NCI-H1092 (cell line): ENCODE measurements around the gene ABLIM1.

Experiments
- DNase-seq: peaks from one replicate; lab custom pipeline; 2025; lab: John Stamatoyannopoulos, UW

ABLIM1 gene

DNA sequence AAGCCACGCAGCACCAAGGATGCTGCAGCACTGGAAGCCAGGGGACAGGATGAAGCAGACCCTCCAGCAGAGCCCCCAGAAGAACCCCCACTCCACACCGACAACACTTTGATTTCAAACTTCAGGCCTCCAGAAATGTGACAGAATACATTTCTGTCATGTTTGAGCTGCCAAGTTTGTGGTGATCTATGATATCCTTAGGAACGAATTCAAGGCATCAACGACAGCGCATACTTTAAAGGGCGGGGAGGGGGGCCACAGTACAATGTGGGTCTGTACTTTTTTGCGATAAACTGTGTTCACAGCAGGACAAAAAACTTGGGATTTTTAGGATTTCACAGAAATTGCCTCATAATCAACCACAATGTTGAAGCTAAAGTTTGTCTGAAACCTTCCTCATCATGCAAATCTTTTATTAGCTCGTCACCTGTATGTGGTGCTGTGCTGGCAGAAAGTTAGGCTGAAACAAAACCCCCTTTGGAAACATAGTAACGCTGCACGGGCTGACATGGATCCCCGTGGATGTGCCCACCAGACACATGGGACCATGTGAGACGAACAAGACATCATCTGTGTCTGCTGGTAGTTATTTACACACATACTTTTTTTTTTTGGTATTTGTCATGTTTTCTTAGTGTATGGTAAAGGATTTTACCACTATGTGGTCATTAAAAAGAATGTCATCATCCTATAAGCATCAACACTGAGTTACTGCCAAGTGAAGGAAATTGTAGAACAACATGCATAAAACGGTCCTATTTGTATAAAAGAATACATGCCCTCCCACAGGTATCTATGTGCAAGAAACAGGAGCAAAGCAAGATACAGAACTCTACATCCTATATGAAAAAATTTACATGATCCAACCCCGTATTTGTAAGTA lies 140.5 kb downstream of the ABLIM1 start:
- no peak for DNase-seq

- DNase-seq, result no peak
Measured at GRCh38 chr10:114516356-114516755, 141.7 kb downstream of the ABLIM1 start.

DNA sequence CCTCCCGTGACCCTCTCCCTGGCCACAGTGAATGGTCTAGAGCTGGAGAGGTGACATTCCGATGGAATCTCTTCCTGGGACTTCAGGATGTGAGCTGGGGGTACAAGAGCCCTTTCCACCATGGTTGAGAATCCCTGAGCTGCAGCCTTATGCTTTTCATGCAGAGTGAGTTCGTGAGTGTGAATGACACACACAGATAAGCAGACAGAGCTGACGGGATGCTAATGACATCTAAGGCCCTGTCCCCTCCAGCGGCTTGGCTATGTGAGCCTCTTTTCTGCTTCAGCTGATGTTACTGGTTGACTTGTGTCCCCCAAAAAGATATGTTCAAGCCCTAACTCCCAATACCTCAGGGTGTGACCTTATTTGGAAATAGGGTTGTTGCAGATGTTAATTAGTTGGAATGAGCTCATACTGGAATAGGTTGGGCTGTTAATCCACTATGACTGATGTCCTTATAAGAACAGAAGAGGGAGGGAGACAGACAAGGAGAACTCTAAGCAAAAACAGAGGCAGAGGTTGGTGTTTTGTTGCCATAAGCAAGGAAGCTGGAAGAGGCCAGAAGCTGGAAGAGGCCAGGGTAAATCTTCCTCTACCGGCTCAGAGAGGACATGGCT lies 142.7 kb downstream of the ABLIM1 start:
- DNase-seq, result no peak

- DNase-seq, result no peak
Measured at GRCh38 chr10:114513381-114513792, 144.7 kb downstream of the ABLIM1 start.

DNA sequence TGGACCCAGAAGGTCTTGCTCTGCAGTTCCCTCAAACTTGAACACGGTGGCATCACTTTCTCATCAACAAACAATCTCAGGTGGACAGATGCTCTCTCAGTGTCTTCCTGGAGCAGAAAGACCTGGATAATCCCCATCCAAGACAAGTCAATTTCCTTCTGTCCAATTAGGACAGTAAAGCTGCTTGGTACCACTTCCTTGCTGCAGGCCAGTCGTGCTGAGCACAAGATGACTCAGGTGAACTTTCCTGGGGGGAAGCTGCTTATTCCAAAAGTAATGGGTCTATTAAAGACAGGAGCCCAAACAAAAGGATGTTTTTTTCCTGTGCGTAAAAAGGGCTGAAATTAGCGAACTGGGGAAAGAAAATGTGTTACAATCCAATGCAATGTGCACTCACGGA lies 146.2 kb downstream of the ABLIM1 start:
- DNase-seq, result no peak

DNA sequence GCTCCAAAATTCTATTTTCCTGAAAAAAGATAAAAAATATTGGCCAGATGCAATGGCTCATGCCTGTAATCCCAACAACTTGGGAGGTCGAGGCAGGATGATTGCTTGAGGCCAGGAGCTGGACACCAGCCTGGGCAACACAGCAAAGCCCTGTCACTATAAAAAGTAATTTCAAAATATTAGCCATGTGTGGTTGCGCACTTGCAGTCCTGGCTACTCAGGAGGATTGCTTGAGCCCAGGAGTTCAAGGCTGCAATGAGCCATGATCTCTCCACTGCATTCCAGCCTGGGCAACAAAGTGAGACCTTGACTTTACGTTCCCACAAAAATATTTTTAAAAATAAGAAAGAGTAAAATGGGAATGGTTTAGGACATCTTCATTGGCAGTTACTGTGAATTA lies 149.7 kb downstream of the ABLIM1 start:
- no peak for DNase-seq

GRCh38 chr10:114507449-114507848 lies 150.6 kb downstream of the ABLIM1 start:
- DNase-seq, result no peak

DNA sequence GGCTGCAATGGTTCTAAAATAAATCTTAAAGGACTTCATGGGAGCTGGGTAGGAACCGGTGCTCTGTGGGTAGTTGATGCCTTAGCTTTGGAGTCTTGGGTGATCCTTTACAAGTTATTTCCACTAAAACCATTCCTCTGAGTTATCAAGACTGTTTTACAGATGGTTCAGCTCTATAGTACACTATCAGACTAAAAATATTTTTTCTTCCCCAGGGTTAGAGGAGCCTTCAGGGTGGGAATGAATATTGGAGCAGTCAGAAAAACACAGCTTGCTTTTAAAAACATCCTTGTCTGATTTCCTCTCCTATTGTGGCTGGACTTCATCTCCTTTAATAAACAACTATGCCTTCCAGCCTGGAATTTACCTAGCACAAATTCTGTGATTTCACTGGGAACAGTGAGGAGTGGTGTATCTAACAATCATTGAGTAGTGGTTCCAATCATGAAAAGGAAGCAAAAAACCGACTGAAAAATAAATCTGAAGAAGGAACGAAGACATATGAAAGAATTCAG lies 151.1 kb downstream of the ABLIM1 start:
- DNase-seq, result no peak

- no peak for DNase-seq
Measured at GRCh38 chr10:114504769-114505579, 153.1 kb downstream of the ABLIM1 start.

- no peak for DNase-seq
Measured at GRCh38 chr10:114502074-114502473, 156.0 kb downstream of the ABLIM1 start.

DNA sequence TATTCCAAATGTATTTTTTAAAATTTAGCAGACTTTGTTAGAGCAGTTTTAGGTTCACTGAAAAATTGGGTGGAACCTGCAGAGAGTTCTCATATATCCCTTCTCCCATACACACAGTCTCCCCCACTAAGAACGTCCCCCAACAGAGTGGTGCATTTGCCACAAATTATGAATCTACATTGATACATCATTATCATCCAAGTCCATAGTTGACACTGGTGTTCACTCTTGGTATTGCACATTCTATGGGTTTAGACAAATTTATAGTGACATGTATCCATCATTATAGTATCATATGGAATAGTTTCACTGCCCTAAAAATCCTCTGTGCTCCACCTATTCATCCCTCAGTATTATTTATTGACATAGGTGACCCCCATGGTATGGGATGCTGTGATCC lies 156.4 kb downstream of the ABLIM1 start:
- no peak for DNase-seq

GRCh38 chr10:114500643-114501042 lies 157.4 kb downstream of the ABLIM1 start:
- DNase-seq, result no peak

GRCh38 chr10:114499630-114500190 lies 158.4 kb downstream of the ABLIM1 start:
- no peak for DNase-seq

- DNase-seq, result no peak
Measured at GRCh38 chr10:114499116-114499515, 159.0 kb downstream of the ABLIM1 start.

- no peak for DNase-seq
Measured at GRCh38 chr10:114498413-114499111, 159.5 kb downstream of the ABLIM1 start.

DNA sequence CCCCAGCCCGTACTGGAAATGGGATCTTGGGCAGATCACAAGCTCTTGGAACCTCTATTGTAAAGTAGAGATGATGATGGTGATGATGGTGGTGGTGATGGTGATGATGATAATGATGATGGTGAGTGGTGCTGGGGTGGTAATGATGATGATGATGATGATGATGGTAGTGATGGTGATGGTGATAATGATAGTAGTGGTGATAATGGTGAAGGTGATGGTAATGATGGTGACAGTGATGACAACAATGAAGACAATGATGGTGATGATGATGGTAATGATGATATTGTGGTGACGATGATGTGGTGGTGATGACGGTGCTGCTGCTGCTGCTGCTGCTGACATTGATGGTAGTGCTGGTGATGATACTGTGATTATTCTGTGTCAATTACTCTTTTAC lies 162.8 kb downstream of the ABLIM1 start:
- DNase-seq, result no peak

DNA sequence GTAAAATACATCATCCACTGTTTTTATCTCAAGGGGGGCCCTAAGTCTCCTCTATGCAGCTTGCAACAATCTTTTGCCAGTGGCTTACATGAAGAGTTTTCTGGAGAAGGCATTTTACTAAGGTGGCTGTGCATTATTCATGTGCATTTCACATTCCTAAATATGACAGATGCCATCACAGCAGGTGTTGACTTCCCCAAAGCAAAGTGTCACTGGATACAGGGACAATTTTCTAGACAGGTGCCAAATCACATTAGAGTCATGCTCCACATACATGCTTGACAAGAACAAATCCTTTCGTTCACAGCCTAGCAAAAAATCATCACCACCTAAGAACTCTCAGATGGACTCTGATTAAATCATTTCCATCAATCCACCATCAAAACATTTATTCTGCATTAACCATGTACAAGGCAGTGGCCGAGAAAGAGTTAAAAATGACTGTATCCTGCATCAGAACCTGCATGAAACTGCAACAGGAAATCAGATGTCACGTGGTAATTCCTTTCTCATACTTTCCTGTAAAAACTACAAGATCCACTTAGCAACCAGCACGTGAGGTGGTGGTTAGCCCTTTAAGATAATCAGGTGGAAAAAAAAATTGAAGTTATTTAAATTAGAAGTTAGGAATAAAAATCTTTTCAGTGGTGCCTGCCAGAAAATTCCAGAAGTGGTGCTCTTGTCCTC lies 165.6 kb downstream of the ABLIM1 start:
- DNase-seq, result no peak

DNA sequence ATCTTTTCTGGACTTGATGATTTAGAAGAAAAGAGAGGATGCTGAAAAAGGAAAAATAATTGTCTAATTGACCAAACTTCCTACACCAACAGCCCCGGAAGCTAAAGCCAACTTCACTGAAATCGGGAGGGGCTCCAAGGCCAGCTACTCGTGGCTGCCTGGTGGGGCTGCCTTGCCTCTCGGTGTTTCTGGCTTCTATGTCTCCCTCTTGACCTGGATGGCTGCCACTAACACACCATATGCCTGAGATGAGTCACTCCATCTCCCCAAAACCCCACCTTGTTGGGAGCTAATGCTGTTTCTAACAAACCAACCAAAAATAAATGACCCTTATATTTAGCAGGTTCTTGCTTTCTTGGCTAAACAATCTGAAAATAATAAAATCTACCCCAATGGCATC lies 166.1 kb downstream of the ABLIM1 start:
- DNase-seq, result no peak

GRCh38 chr10:114491419-114491818 lies 166.7 kb downstream of the ABLIM1 start:
- no peak for DNase-seq

DNA sequence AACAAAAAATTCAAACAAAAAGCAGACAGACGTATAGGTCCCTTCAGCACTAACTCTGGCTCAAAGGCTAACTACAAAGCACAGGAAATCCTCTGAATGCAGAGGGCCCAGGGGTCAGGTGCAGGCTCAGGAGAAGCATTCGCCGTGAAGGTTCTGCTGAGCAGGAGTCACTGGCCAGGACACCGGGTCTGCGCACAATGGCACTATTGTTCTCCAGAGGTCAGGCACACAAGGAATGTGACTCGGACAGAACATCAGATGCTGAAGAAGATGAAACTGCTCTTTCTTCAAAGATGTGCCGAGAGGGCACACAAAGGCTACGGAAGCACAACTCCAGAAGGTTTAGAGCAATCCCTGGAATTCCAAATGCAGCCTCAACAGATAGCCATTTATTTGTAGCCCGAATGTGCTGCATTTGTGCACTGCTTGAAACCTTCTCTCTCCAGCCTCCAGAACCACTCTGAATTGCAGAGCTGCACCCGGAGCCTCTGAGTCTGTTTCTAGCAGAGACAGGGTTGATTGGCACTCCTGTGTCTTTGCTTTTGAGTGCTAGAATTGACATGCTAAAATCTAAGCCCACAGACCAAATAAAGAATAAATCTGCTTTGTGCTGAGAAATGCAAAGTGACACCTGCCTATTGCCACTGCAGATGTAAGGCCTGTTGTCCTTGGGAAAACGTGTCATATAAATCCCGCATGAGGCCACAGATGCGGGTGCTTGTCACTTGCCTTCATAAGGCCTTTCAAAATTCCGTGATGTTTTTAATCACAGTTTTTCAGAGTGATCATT lies 168.4 kb downstream of the ABLIM1 start:
- DNase-seq, result no peak
